EH (cell line): ENCODE data around the gene RBM41.
"Not testable (repeated sequence)": the region's sequence is repeated elsewhere in the genome, so short reads cannot be mapped to it uniquely, and the experiment has no call there.

ENCODE experiments used
- DNase-seq: peaks from one replicate; pipeline ENCODE4 v3.0.0-alpha.2; 2015; ENCODE audit warnings: low read depth

RBM41 gene

DNA sequence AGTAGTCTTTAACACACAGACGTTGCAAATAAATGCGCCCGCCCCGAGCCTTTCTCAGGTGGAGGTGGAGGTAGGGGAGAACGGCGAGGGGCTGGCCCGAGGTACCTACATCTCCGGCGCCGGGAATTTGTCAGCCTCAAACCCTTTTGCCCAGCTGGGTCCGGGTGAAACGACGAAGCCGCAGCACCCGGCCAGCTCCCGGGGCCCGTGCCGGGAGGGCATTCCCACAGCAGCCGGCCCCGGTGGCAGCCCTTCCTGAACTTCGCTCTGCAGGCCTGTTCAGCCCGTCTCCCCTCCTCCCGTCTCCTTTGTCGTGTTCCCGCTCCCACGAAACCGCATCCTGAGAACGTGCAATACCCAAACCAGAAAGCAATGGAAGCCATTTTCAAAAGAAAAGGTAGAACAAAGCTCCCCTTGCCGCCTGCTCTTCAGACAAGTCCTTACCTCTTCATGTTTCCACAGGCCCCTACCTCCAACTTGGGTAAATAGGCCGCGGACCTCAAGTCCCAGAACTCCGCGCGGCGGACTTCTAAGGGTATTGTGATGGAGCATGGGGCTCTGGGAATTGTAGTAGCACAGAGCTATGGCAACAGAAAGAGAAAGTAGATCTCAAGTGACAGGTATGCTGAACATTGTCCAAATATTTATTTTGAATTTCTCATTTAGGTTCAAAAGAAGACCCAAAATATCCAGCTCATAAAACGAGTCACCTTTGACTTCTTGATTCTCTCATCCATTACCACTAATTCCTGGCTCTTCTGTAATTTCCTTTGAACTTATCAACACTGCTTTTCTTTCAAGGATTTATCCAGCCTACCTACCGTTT is at the start of gene RBM41:
Gene RBM41, minus strand, starts transcription at position 501 of the 826 bp plus-strand sequence. Its CDS starts 49 bp downstream, at position 452.
- DNase-seq: peak; percentile 75

DNA sequence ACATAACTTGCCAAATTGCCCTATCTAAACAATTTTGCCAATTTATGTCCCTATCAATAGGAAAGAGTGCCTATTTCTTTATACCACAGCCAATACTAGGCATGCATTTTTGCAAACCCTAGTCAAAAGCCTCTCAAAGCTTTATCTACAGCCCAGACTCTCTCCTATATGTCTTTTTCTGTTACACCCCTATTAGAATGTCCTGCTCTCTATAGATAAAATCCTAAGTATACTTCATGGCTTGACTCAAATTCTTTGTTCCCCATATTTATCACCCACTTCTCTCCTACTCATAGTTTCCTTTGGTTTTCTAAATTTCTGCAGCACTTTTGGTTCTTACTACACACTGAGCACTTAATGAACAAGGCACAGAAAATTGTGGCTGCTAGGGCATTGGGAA is 49.6 kb upstream of the RBM41 start:
- DNase-seq: no peak

DNA sequence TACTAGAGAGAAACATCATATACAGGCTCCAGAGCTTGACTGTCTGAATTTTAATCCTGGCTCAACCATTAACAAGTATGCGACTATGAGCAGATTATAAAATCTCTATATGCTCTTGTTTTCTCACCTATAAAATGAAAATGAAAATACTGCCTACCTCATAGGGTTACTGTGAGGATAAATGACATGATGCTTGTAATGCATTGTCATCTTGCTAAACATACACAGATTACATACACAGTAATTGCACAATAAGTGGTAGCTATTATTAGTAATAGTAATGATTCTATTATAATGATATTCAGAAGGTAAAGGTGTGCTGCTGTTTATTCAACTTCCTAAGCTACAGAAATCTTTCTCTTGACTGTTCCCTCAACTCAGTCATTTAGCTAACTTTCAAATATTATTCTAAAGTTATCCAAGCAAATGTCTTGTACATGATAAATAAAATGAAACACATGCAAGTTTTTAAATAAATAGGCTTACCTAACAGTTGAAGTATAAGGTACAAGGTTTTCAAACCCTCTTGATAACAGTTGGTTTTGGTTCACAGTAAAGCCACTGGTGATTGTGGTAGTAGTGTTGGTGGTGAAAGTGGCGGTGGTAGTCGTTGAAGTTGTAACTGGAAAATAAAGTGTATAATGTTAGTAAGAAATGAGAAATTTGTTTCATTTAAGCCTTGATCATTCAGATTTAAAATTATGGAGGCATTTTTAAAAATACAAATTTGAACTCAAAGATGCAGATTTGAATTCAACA is 48.7 kb upstream of the RBM41 start:
- no peak for DNase-seq

DNA sequence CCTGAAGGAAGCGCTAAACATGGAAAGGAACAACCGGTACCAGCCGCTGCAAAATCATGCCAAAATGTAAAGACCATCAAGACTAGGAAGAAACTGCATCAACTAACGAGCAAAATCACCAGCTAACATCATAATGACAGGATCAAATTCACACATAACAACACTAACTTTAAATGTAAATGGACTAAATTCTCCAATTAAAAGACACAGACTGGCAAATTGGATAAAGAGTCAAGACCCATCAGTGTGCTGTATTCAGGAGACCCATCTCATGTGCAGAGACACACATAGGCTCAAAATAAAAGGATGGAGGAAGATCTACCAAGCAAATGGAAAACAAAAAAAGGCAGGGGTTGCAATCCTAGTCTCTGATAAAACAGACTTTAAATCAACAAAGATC is 39.0 kb upstream of the RBM41 start:
- DNase-seq: not testable (repeated sequence)

DNA sequence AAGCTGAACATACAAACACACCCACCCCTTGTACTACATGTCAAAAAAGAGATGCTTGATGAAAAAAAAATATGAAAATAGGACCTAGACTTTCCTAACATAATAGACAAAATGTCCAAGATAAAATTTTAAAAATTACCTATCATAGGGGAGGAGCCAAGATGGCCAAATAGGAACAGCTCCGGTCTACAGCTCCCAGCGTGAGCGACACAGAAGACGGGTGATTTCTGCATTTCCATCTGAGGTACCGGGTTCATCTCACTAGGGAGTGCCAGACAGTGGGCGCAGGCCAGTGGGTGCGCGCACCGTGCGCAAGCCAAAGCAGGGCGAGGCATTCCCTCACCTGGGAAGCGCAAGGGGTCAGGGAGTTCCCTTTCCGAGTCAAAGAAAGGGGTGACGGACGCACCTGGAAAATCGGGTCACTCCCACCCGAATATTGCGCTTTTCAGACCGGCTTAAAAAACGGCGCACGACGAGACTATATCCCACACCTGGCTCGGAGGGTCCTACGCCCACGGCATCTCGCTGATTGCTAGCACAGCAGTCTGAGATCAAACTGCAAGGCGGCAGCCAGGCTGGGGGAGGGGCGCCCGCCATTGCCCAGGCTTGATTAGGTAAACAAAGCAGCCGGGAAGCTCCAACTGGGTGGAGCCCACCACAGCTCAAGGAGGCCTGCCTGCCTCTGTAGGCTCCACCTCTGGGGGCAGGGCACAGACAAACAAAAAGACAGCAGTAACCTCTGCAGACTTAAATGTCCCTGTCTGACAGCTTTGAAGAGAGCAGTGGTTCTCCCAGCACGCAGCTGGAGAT is 37.2 kb upstream of the RBM41 start:
- not testable (repeated sequence) for DNase-seq

DNA sequence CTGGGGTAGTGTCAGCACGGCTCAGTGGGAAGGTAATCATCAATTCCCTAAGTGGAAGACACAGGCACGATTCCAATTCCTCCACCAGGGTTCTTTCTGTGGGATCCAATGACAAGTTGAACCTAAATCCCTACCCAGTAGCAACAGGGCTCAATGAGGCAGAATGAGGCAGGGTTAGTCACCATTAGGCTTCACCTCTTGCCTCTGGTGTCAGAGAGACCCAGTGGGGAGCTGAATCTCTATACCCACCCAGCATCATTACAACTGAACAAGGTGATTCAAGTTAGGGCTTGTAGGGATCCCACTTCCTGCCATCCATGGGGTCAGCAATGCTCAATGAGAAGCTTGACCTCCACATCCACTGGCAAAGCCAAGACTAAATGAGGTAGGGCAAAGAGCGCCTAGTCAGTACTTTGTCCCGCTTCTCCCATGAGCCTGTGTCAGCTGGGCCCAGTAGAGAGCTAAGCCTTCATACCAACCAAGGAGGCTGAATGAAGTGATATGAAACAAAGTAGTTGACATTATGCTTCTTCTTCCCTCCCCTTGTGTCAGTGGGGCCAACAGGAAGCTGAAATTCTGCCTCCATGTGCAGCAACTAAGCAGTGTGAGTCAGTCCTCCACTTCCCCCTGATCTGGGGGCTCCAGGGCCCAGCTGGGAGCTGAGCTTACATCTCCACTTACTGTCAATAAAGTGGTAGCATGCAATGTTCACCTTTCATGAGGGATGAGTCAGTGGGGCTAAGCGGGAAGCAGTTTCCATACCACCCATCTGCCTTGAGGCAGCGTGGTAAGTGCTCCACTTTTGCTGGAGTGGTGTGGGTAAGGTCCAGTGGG is 36.4 kb upstream of the RBM41 start:
- DNase-seq: peak; percentile 20

DNA sequence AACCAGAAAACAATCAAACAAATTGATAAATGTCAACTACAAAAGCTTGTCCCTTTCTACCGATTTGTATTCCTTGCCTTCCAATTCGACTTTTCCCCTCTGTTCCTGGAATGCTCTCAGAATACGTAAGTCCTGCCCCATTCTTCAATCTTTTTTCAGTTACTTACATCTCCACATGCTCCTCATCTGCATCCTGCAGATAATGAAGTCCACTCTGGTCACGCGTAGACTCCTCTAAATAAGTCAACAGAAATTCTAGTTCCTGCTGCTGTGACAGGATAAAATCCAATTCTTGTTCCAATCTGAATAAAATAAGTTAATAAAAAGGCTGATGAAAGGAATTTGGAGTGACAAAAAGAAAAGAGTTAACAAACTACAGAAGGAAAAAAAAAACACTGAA is 34.4 kb upstream of the RBM41 start:
- no peak for DNase-seq

DNA sequence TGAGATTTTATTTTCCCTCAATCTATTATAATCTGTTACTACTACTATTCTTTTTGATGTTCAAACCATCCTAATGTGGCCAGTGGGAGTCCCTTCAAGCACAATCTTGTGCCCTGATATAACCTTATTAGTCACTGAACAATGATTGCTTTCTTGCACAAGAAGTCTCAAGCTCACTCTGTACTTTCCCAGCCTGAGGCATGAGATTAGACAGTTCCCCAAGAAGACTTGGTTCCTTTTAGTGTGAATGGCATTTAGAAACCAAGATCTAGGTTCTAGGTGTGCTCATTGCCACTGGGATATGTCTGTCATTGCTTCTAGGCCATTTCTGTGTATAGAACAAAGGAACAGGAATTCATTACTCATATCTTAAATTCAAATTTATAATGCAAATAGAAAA is 28.0 kb upstream of the RBM41 start:
- no peak for DNase-seq

DNA sequence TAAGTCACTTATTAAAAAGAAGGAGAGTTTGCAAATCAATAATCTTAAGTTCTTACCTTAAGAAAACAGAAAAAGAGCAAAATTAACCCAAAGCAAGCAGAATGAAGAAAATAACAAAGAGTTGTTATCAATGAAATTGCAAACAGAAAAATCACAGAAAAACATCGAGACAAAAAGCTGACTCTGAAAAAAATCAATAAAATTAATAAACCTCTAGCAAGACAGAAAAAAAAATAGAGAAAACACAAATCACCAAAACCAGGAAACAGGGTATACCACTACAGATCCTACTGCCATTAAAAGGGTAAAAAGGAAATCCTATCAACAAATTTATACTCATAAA is 17.3 kb upstream of the RBM41 start:
- no peak for DNase-seq

DNA sequence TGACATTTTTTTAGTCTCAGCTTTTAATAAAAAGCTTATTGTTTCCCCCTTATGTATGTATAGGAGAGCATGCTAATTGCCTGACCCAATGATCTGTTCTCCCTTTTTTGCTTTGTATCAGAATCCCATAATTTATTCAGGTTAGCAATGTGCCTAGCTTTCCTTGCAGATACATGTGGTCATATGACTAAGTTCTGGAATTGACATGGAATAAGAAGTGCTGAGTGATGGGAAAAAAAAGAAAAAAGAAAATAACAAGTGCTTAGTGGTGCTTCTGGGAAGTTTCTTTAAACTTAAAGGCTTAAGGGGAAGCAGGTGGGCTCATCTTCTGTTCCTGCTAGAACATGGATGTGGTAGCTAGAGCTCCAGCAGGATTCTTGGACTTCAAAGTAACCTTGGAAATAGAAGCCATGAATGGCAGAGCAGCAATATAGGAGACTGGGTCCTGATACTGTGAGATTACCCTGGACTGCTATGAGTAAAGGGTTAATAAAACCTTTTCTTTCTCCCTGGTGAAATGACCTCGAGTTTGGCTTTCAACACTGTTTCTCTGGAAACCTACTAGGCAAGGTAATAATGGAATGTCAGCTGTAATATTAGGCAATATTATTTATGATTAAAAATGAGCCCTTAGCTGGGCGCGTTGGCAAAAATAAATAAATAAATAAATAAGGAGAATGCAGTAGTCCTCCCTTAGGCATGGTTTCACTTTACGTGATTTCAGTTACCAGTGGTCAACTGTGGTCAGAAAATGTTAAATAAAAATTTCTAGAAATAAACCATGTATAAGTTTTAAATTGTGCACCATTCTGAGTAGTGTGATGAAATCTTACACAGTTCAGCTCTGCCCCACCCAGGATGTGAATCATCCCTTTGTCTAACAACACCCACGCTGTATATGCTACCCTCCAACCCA is 16.7 kb upstream of the RBM41 start:
- DNase-seq: peak; percentile 43

DNA sequence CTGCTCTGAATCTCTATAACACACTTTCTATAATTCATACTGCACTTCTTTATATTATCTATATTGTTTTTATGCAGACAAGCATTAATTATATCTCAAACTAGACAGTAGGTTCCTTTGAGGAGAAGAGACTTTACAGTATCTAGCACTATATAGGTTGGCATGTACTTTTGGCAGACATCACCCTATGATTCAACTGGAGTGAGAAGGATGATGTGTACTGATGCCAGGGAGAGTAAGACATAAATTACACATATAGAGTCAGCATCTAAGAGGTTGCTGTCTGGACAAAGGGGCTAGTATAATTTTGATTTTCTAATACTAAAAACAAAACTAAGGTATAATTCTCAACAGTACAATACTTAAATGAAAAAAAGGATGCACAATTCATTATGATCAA is 5.1 kb upstream of the RBM41 start:
- no peak for DNase-seq

DNA sequence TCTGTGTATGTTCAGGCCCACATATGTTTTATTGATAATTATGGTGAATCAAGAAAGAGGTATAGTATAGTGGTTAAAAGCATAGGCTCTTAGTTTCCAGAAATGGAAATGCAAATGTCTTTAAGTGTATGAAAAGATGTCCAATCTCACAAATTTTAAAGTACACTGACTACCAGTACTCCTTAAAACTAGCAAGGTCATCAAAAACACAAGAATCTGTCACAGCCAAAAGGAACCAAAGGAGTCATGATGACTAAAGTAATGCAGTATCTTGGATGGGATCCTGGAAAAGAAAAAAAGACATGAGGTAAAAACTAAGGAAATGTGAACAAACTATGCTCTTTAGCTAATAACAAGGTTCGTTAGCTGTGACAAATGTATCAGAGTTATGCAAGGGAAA is 661 bp upstream of the RBM41 start:
- DNase-seq: no peak

DNA sequence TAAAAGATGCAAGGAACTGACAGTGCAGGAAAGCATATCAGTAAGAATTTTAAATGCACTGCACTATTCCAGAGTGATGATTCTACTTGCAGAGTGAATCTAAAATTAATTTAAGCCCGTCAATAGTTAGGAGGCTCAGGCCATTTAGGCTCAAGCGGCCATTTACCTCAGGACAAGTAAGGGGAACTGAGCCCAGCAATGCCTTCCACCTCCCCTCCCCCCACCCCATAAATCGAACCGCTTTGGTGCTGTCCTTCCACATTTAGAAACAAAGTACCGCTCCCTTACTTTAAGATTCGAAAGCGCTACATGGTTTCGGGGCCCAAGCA is 665 bp downstream of the RBM41 start:
- peak; percentile 20 for DNase-seq

DNA sequence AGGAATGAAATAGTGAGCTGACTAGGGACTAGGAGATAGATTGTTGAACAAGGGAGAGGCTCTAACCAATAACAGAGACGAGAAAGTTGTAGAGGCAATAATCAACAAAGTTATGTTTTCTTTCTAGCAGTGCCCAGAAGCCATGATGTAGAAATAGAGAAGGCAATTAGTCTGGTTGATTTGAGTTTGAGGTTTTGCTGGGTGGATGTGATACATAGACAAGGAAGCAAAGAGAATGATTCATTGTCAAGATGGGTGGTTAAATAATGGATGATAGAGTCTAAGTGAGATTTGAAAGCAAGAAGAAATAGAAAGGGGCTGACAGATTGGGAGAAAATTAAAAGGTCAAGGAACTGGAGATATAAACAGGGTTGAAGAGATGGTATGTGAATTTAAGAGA is 11.2 kb downstream of the RBM41 start:
- no peak for DNase-seq

DNA sequence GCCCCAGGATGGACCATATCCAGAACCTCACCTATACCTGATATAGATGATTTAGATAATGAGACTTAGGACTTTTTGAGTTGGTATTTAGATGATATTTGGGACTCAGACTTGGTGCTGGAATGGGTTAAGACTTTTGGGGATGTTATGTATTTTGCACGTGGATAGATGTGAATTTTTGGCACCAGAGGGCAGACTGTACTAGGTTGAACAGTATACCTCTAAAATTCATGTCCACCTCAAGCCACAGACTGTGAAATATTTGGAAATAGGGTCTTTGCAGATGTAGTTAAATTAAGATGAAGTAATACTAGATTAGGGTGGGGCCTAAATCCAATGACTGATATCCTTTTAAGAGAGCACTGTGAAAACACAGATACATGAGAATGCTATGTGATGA is 15.6 kb downstream of the RBM41 start:
- peak; percentile 5 for DNase-seq

DNA sequence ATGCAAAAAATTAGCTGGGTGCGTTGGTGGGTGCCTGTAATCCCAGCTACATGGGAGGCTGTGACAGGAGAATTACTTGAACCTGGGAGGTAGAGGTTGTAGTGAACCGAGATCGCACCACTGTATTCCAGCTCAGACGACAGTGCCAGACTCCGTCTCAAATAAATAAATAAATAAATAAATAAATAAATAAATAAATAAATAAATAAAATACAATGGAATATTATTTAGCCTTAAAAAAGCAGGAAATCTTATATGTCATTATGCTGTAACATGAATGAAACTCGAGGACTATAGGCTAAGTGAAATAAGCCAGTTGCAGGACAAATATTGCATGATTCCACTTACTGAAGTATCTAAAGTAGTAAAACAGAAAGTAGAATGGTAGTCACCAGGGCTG is 42.5 kb downstream of the RBM41 start:
- DNase-seq: no peak

DNA sequence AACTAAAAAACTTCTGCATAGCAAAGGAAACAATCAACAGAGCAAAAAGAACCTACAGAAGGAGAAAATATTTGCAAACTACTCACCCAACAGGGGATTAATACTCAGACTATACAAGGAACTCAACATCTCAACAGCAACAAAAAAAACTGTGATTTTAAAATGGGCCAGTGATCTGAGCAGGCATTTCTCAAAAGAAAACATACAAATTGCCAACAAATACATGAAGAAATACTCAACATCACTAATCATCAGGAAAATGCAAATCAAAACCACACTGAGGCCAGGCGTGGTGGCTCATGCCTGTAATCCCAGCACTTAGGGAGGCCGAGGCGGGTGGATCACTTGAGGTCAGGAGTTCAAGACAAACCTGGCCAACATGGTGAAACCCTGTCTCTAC is 60.9 kb downstream of the RBM41 start:
- DNase-seq: peak; percentile 1

DNA sequence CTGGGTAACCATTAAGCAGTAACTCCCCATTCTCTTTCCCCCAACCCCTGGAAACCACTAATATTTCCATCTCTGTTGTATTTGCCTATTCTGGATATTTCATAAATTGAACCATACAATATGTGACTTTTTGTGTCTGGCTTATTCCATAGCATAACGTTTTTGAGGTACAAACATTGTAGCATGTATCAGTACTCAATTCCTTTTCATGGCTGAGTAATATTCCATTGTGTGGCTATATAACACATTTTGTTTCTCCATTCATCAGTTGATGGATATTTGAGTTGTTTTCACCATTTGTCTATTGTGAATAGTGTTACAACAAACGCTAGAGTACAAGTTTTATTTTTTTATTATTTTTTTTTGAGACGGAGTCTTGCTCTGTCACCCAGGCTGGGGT is 63.6 kb downstream of the RBM41 start:
- DNase-seq: no peak

DNA sequence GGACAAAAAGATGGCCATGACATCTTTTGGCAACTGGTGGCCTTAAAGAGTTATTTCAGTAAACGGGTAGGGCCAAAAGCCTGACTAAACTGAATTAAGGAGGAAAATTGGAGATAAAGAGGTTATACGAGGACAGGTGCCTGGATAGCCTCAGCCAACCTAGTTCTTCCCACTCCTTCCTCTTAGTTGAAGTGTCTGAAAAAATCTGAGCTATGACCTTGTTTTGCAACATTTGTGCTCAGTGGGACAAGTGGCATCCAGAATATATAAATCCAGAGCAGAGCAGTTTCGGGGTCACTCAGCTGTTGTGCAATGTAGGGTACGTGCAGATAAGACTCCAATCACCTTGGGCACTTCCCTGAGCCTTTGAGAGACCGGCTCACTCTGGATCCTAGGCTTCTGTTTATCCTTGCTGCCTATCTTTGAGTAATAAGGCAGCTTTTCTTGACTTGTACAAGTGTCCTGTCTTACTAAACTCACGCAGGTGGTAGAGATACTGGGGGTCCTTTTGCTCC is 68.4 kb downstream of the RBM41 start:
- DNase-seq: no peak

DNA sequence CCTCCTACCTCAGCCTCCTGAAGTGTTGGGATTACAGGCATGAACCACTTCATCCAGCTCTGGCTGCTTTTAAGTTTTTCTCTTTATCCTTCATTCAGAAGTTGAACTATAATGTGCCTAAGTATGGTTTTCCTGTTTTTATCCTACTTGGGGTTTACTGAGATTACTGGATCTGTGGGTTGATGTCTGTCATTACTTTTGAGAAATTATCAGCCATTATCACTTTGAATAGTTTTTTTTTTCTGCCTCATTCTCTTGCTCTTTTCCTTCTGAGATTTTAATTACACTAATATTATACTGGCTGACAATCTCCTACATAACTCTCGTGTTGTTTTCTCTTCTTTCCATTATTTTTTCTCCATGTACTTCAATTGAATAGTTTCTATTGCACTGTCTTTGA is 71.0 kb downstream of the RBM41 start:
- no peak for DNase-seq

DNA sequence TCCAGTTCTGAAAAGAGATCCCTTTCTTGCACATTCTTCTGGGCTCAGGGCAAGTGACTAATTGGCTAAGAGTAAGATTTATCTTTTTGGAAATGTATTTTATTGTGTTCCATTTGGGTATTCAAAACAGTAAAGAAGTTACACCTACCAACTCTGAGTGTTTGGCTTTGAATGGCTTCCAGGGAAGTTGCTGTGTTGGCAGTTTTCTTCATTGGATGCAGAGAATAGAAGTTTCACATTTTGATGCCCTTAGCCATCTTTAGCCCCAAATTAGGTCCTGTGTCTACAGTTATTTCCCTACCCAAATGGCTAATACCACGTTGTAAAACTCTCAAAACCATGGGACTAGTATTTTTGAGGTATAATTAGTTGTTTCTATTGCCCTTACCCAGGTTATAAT is 88.9 kb downstream of the RBM41 start:
- DNase-seq: no peak
